Neural cell (in vitro differentiated cells): ENCODE data around the gene ACOT7. TPM values are rescaled to one million over a fixed set of nuclear protein-coding genes. Genes with fewer than 3 reads are reported as not detected.

Experiments used
- H2AFZ ChIP-seq: fragments of 200-600, 300-800 bp; sonication (generic), shearing (Covaris generic); 2 replicates; pipeline ENCODE4 v1.6.0; 2014; ENCODE audit warnings: low read depth, mild to moderate bottlenecking, antibody characterized with exemption, low read length, moderate library complexity
- H3F3A ChIP-seq: fragments of 200-600 bp; shearing (Covaris generic); 2 replicates; pipeline ENCODE4 v1.6.1; 2016; ENCODE audit warnings: mild to moderate bottlenecking, moderate library complexity, mixed read lengths, antibody characterized with exemption, low read length; ENCODE audit not compliant: insufficient read depth, poor library complexity, severe bottlenecking
- H3K27ac ChIP-seq: fragments of 200-600, 300-800 bp; sonication (generic), shearing (Covaris generic); 2 replicates; pipeline ENCODE4 v1.5.1; 2014; ENCODE audit warnings: mild to moderate bottlenecking, low read length, moderate library complexity
- H3K27me3 ChIP-seq: fragments of 300-800, 200-600 bp; sonication (generic), shearing (Covaris generic); 2 replicates; pipeline ENCODE4 v1.6.0; 2014; ENCODE audit warnings: mild to moderate bottlenecking, low read depth, low read length, moderate library complexity; ENCODE audit not compliant: insufficient read depth
- H3K36me3 ChIP-seq: fragments of 300-800, 200-600 bp; sonication (generic), shearing (Covaris generic); 2 replicates; pipeline ENCODE4 v1.5.1; 2014; ENCODE audit warnings: mild to moderate bottlenecking, antibody characterized with exemption, low read length, moderate library complexity; ENCODE audit not compliant: insufficient read depth
- H3K4me2 ChIP-seq: fragments of 300-800, 200-600 bp; sonication (generic), shearing (Covaris generic); 2 replicates; pipeline ENCODE4 v1.6.0; 2014; ENCODE audit warnings: mild to moderate bottlenecking, low read length
- H3K4me3 ChIP-seq: fragments of 300-800, 200-600 bp; sonication (generic), shearing (Covaris generic); 2 replicates; pipeline ENCODE4 v1.5.1; 2014; ENCODE audit warnings: mild to moderate bottlenecking, low read length, moderate library complexity
- H3K79me2 ChIP-seq: fragments of 200-600 bp; shearing (Covaris generic); replicated peaks from 2 replicates; pipeline ENCODE4 v1.6.0; 2014; ENCODE audit warnings: mild to moderate bottlenecking, low read length, moderate library complexity; ENCODE audit not compliant: insufficient read depth
- H3K9ac ChIP-seq: fragments of 300-800, 200-600 bp; sonication (generic), shearing (Covaris generic); 2 replicates; pipeline ENCODE4 v1.6.1; 2016; ENCODE audit warnings: mild to moderate bottlenecking, low read length, mixed read lengths
- H3K9me2 ChIP-seq: fragments of 200-600 bp; shearing (Covaris generic); 2 replicates; pipeline ENCODE4 v1.6.1; 2016; ENCODE audit warnings: mild to moderate bottlenecking, low read length, mixed read lengths; ENCODE audit not compliant: insufficient read depth
- H3K9me3 ChIP-seq: fragments of 200-600, 300-800 bp; sonication (generic), shearing (Covaris generic); 2 replicates; pipeline ENCODE4 v1.6.1; 2016; ENCODE audit warnings: mild to moderate bottlenecking, mixed run types, low read length, moderate library complexity, mixed read lengths
- H4K20me1 ChIP-seq: fragments of 200-600 bp; shearing (Covaris generic); 2 replicates; pipeline ENCODE4 v1.6.1; 2016; ENCODE audit warnings: mild to moderate bottlenecking, mixed run types; ENCODE audit not compliant: insufficient read depth
- CTCF ChIP-seq: fragments of 450-650 bp; IDR thresholded peaks from 2 replicates; pipeline ENCODE4 v1.5.1; 2014; ENCODE audit warnings: antibody characterized with exemption, mild to moderate bottlenecking, moderate library complexity; ENCODE audit not compliant: poor library complexity, severe bottlenecking
- EP300 ChIP-seq: fragments of 450-650 bp; conservative IDR thresholded peaks from 2 replicates; pipeline ENCODE4 v1.6.1; 2014; ENCODE audit warnings: antibody characterized with exemption, mild to moderate bottlenecking, moderate library complexity; ENCODE audit not compliant: poor library complexity, severe bottlenecking
- EZH2 ChIP-seq: fragments of 200-600, 300-800 bp; shearing (Covaris generic), sonication (generic); IDR thresholded peaks from 2 replicates; pipeline ENCODE4 v1.6.1; 2014; ENCODE audit warnings: antibody characterized with exemption, low read length, borderline replicate concordance, mild to moderate bottlenecking; ENCODE audit not compliant: insufficient read depth, poor library complexity, severe bottlenecking
- MXI1 ChIP-seq: fragments of 450-650 bp; conservative IDR thresholded peaks from 2 replicates; pipeline ENCODE4 v1.6.1; 2014; ENCODE audit warnings: antibody characterized with exemption, mild to moderate bottlenecking; ENCODE audit not compliant: poor library complexity, severe bottlenecking
- POLR2AphosphoS5 ChIP-seq: IDR thresholded peaks from 2 replicates; pipeline ENCODE4 v1.6.1; 2012
- RAD21 ChIP-seq: fragments of 450-650 bp; conservative IDR thresholded peaks from 2 replicates; pipeline ENCODE4 v1.6.1; 2014; ENCODE audit warnings: antibody characterized with exemption, mild to moderate bottlenecking, moderate library complexity
- REST ChIP-seq: IDR thresholded peaks from 2 replicates; pipeline ENCODE4 v1.6.1; 2012; ENCODE audit warnings: borderline replicate concordance
- SMC3 ChIP-seq: fragments of 450-650 bp; conservative IDR thresholded peaks from 2 replicates; pipeline ENCODE4 v1.6.1; 2014; ENCODE audit warnings: antibody characterized with exemption, mild to moderate bottlenecking, moderate library complexity; ENCODE audit not compliant: poor library complexity
- TAF1 ChIP-seq: IDR thresholded peaks from 2 replicates; pipeline ENCODE4 v1.6.1; 2012; ENCODE audit warnings: low read depth
- polyA plus RNA-seq: library from polyadenylated mRNA; depleted of rRNA; stranded (reverse); fragments of >200 nt; gene quantifications from 2 replicates; pipeline ENCODE4 v1.2.3, GENCODE V29; 2014

ACOT7 gene
- polyA plus RNA-seq, 1 donor from 2014 or later: 101 TPM

GRCh38 chr1:6416906-6417305, 23.3 kb upstream of the ACOT7 start:
- H3K4me3 ChIP-seq: no peak overlapping the region
- no peaks in the 10 kb centered on the region for H3K9me2 ChIP-seq
- TF ChIP-seq EP300 (no peak), SMC3 (no peak), REST (no peak), EZH2 (no peak), CTCF (no peak), TAF1 (no peak), POLR2AphosphoS5 (no peak), RAD21 (no peak), MXI1 (no peak)
- H4K20me1 ChIP-seq: no peaks in the 10 kb centered on the region
- H3K79me2 ChIP-seq: no peaks in the 10 kb centered on the region
- no peak overlapping the region for H3K9ac ChIP-seq
- no peaks in the 10 kb centered on the region for H3F3A ChIP-seq
- no peaks in the 10 kb centered on the region for H3K36me3 ChIP-seq
- no peaks in the 10 kb centered on the region for H3K9me3 ChIP-seq
- no peak overlapping the region for H3K4me2 ChIP-seq
- no peak overlapping the region for H3K27ac ChIP-seq
- peaks cover 68% of the 10 kb centered on the region for H3K27me3 ChIP-seq
- H2AFZ ChIP-seq: no peak overlapping the region

GRCh38 chr1:6416295-6416656, 22.7 kb upstream of the ACOT7 start:
- H3K27me3 ChIP-seq: peaks cover 61% of the 10 kb centered on the region
- no peaks in the 10 kb centered on the region for H3F3A ChIP-seq

More at GRCh38 chr1:6416295-6416656, 22.7 kb upstream of the ACOT7 start:
- no peak overlapping the region for H2AFZ ChIP-seq
- H3K27ac ChIP-seq: no peak overlapping the region
- H4K20me1 ChIP-seq: no peaks in the 10 kb centered on the region
- H3K9ac ChIP-seq: no peak overlapping the region
- H3K9me2 ChIP-seq: no peaks in the 10 kb centered on the region
- no peak overlapping the region for H3K4me3 ChIP-seq
- no peak overlapping the region for H3K4me2 ChIP-seq
- H3K36me3 ChIP-seq: no peaks in the 10 kb centered on the region
- TF ChIP-seq CTCF: no peak
- no peak for TF ChIP-seq TAF1
- TF ChIP-seq EP300: no peak
- TF ChIP-seq EZH2: no peak
- TF ChIP-seq SMC3: no peak
- TF ChIP-seq REST: no peak
- TF ChIP-seq POLR2AphosphoS5: no peak
- TF ChIP-seq RAD21: no peak
- TF ChIP-seq MXI1: no peak
- H3K79me2 ChIP-seq: no peaks in the 10 kb centered on the region
- no peaks in the 10 kb centered on the region for H3K9me3 ChIP-seq
